Amniotic epithelial cell (primary cell): ENCODE results near the gene TMEM178A.
A peak's percentile ranks its signal among the peaks of the same experiment; 100 is the strongest.

ENCODE experiments used
- DNase-seq: peaks from one replicate; pipeline ENCODE4 v3.0.0-alpha.2; 2010; ENCODE audit warnings: low read depth

TMEM178A gene

GRCh38 chr2:39743269-39743776 is 77.6 kb downstream of the TMEM178A start:
- peak; percentile 35 for DNase-seq

- DNase-seq, result no peak
These were observed 89.7 kb downstream of the TMEM178A start for GRCh38 chr2:39755466-39755865.

GRCh38 chr2:39757156-39757555 is 91.4 kb downstream of the TMEM178A start:
- no peak for DNase-seq

- no peak for DNase-seq
These were observed 96.7 kb downstream of the TMEM178A start for GRCh38 chr2:39762448-39762847.
